SK-N-SH treated with all-trans-retinoic acid at 6 μM for 48 hours (cell line): ENCODE data around the gene DNAL1.

Experiments
- ATAC-seq: fragments of 200-7000 bp; cut with Tn5 transposase; 3 replicates; pipeline ENCODE4 v1.9.1; 2020; ENCODE audit warnings: mild to moderate bottlenecking, moderate library complexity
- BACH2 ChIP-seq: fragments of 250-450 bp; sonication (Bioruptor Pico); IDR thresholded peaks from 2 replicates; pipeline ENCODE4 v1.9.0; 2021; ENCODE audit warnings: mild to moderate bottlenecking, borderline replicate concordance
- CSDC2 ChIP-seq: fragments of 250-450 bp; sonication (Bioruptor Pico); IDR thresholded peaks from 2 replicates; pipeline ENCODE4 v1.5.0; 2020; ENCODE audit warnings: mild to moderate bottlenecking, moderate library complexity
- ESRRG ChIP-seq: fragments of 250-450 bp; sonication (Bioruptor Pico); IDR thresholded peaks from 2 replicates; pipeline ENCODE4 v1.6.1; 2021; ENCODE audit warnings: mild to moderate bottlenecking
- GLIS3 ChIP-seq: fragments of 250-450 bp; sonication (Bioruptor Pico); IDR thresholded peaks from 2 replicates; pipeline ENCODE4 v1.5.0; 2020; ENCODE audit warnings: mild to moderate bottlenecking, moderate library complexity
- OSR1 ChIP-seq: fragments of 250-450 bp; sonication (Bioruptor Pico); IDR thresholded peaks from 2 replicates; pipeline ENCODE4 v1.8.0; 2022; ENCODE audit warnings: moderate library complexity, mild to moderate bottlenecking, inconsistent platforms
- POU6F1 ChIP-seq: fragments of 250-450 bp; sonication (Bioruptor Pico); IDR thresholded peaks from 2 replicates; pipeline ENCODE4 v1.8.0; 2021; ENCODE audit warnings: low read depth, mild to moderate bottlenecking, moderate library complexity, borderline replicate concordance
- PPARA ChIP-seq: fragments of 250-450 bp; sonication (Bioruptor Pico); IDR thresholded peaks from 2 replicates; pipeline ENCODE4 v1.5.0; 2020; ENCODE audit warnings: mild to moderate bottlenecking, borderline replicate concordance
- RARB ChIP-seq: fragments of 250-450 bp; sonication (Bioruptor Pico); IDR thresholded peaks from 2 replicates; pipeline ENCODE4 v1.8.0; 2021; ENCODE audit warnings: mild to moderate bottlenecking, moderate library complexity
- SNAI2 ChIP-seq: fragments of 250-450 bp; sonication (Bioruptor Pico); IDR thresholded peaks from 2 replicates; pipeline ENCODE4 v1.5.0; 2020; ENCODE audit warnings: mild to moderate bottlenecking, moderate library complexity
- TCF4 ChIP-seq: fragments of 250-450 bp; sonication (Bioruptor Pico); IDR thresholded peaks from 2 replicates; pipeline ENCODE4 v1.8.0; 2021; ENCODE audit warnings: mild to moderate bottlenecking, moderate library complexity, borderline replicate concordance
- TOX ChIP-seq: fragments of 250-450 bp; sonication (Bioruptor Pico); IDR thresholded peaks from 2 replicates; pipeline ENCODE4 v1.8.0; 2021; ENCODE audit warnings: mild to moderate bottlenecking, moderate library complexity, borderline replicate concordance
- TSHZ2 ChIP-seq: fragments of 250-450 bp; sonication (Bioruptor Pico); IDR thresholded peaks from 2 replicates; pipeline ENCODE4 v1.5.0; 2020; ENCODE audit warnings: mild to moderate bottlenecking, moderate library complexity
- ZC3H10 ChIP-seq: fragments of 250-450 bp; sonication (Bioruptor Pico); IDR thresholded peaks from 2 replicates; pipeline ENCODE4 v1.5.1; 2021; ENCODE audit warnings: mild to moderate bottlenecking, moderate library complexity
- ZFP3 ChIP-seq: fragments of 250-450 bp; sonication (Bioruptor Pico); IDR thresholded peaks from 2 replicates; pipeline ENCODE4 v1.5.0; 2020; ENCODE audit warnings: mild to moderate bottlenecking, moderate library complexity
- ZFP30 ChIP-seq: fragments of 450-650 bp; formaldehyde crosslinking; IDR thresholded peaks from 2 replicates; pipeline ENCODE4 v1.5.0; 2022; ENCODE audit warnings: mild to moderate bottlenecking, moderate library complexity
- ZNF565 ChIP-seq: fragments of 450-650 bp; formaldehyde crosslinking; conservative IDR thresholded peaks from 2 replicates; pipeline ENCODE4 v1.5.0; 2020; ENCODE audit warnings: low read depth, mild to moderate bottlenecking, moderate library complexity
- ZNF70 ChIP-seq: fragments of 450-650 bp; formaldehyde crosslinking; IDR thresholded peaks from 2 replicates; pipeline ENCODE4 v1.5.0; 2020; ENCODE audit warnings: mild to moderate bottlenecking, moderate library complexity
- ZNF8 ChIP-seq: fragments of 450-650 bp; formaldehyde crosslinking; IDR thresholded peaks from 2 replicates; pipeline ENCODE4 v1.5.0; 2020; ENCODE audit warnings: mild to moderate bottlenecking, moderate library complexity
- TF ChIP-seq, protein P1 (sequence below): fragments of 250-450 bp; sonication (Bioruptor Pico); IDR thresholded peaks from 2 replicates; pipeline ENCODE4 v1.8.0; 2020; ENCODE audit warnings: mild to moderate bottlenecking, moderate library complexity, borderline replicate concordance
- TF ChIP-seq, protein P2 (sequence below): fragments of 250-450 bp; sonication (Bioruptor Pico); IDR thresholded peaks from 2 replicates; pipeline ENCODE4 v1.5.1; 2021; ENCODE audit warnings: mild to moderate bottlenecking, moderate library complexity
- TF ChIP-seq, protein P3 (sequence below): fragments of 250-450 bp; sonication (Bioruptor Pico); IDR thresholded peaks from 2 replicates; pipeline ENCODE4 v1.5.1; 2020; ENCODE audit warnings: low read depth, mild to moderate bottlenecking, moderate library complexity

The DNAL1 gene

GRCh38 chr14:73739174-73739898, 94.5 kb downstream of the DNAL1 start:
- no peak for ATAC-seq
- TF ChIP-seq, protein P1, sequence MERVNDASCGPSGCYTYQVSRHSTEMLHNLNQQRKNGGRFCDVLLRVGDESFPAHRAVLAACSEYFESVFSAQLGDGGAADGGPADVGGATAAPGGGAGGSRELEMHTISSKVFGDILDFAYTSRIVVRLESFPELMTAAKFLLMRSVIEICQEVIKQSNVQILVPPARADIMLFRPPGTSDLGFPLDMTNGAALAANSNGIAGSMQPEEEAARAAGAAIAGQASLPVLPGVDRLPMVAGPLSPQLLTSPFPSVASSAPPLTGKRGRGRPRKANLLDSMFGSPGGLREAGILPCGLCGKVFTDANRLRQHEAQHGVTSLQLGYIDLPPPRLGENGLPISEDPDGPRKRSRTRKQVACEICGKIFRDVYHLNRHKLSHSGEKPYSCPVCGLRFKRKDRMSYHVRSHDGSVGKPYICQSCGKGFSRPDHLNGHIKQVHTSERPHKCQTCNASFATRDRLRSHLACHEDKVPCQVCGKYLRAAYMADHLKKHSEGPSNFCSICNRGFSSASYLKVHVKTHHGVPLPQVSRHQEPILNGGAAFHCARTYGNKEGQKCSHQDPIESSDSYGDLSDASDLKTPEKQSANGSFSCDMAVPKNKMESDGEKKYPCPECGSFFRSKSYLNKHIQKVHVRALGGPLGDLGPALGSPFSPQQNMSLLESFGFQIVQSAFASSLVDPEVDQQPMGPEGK (CRISPR knock-in tag), result no peak
- no peak for TF ChIP-seq ZNF565 (CRISPR knock-in tag)
- no peak for TF ChIP-seq TOX (CRISPR knock-in tag)
- TF ChIP-seq ZC3H10 (CRISPR knock-in tag), result no peak
- no peak for TF ChIP-seq ZFP30 (CRISPR knock-in tag)
- no peak for TF ChIP-seq PPARA
- TF ChIP-seq SNAI2 (CRISPR knock-in tag), result no peak
- no peak for TF ChIP-seq OSR1 (CRISPR knock-in tag)
- no peak for TF ChIP-seq RARB (CRISPR knock-in tag)
- no peak for TF ChIP-seq BACH2
- TF ChIP-seq, protein P2, sequence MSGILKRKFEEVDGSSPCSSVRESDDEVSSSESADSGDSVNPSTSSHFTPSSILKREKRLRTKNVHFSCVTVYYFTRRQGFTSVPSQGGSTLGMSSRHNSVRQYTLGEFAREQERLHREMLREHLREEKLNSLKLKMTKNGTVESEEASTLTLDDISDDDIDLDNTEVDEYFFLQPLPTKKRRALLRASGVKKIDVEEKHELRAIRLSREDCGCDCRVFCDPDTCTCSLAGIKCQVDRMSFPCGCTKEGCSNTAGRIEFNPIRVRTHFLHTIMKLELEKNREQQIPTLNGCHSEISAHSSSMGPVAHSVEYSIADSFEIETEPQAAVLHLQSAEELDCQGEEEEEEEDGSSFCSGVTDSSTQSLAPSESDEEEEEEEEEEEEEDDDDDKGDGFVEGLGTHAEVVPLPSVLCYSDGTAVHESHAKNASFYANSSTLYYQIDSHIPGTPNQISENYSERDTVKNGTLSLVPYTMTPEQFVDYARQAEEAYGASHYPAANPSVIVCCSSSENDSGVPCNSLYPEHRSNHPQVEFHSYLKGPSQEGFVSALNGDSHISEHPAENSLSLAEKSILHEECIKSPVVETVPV (CRISPR knock-in tag), result no peak
- TF ChIP-seq CSDC2 (CRISPR knock-in tag), result no peak
- TF ChIP-seq, all 23 proteins: peak for 0

DNA sequence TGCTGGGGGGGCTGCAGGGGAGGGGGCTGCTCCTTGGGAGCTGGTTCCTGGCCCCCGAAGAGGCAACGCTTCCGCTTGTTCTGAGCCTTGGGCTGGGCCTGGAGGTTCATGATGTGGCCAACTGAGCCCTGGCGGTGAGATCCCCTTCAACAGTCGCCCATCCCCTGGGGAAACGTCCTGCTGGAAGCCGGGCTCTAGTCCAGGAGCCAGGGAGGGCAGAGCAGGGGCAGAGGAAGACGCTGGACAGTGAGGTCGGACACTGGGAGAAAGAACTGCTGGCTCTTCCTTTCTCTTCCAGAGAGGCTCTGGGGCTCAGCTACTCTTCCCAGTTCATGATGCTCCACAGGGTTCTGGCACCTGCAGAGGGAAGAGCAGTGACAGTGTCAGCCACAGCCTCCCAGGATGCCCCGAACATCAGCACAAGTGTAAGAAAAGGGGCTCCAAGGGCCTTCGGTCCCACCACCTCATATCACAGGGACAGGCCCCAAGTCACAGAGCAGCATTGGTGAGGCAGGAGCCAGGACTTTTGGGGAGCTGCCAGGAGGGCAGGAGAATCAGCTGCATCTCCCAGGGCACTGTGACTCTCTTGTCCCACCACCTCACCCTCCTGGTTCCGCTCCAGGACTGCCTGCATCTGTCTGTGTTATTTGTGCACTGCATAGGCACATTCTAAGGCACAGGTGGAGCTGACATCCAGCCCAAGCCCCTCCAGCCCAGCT, 95.3 kb downstream of the DNAL1 start:
- no peak for ATAC-seq
- no peak for TF ChIP-seq SNAI2 (CRISPR knock-in tag)
- no peak for TF ChIP-seq PPARA
- no peak for TF ChIP-seq ZNF565 (CRISPR knock-in tag)
- TF ChIP-seq OSR1 (CRISPR knock-in tag), result no peak
- TF ChIP-seq ZC3H10 (CRISPR knock-in tag), result no peak
- TF ChIP-seq GLIS3 (CRISPR knock-in tag), result no peak
- no peak for TF ChIP-seq CSDC2 (CRISPR knock-in tag)
- TF ChIP-seq TCF4 (CRISPR knock-in tag), result no peak
- no peak for TF ChIP-seq BACH2
- TF ChIP-seq, protein P1 (CRISPR knock-in tag), result no peak
- no peak for TF ChIP-seq TSHZ2
- TF ChIP-seq ESRRG, result no peak
- TF ChIP-seq ZNF8 (CRISPR knock-in tag), result no peak
- TF ChIP-seq ZFP3, result no peak
- TF ChIP-seq, protein P2 (CRISPR knock-in tag), result no peak
- no peak for TF ChIP-seq ZNF70
- no peak for TF ChIP-seq ZFP30 (CRISPR knock-in tag)
- TF ChIP-seq POU6F1, result no peak
- TF ChIP-seq TOX (CRISPR knock-in tag), result no peak
- TF ChIP-seq, protein P3, sequence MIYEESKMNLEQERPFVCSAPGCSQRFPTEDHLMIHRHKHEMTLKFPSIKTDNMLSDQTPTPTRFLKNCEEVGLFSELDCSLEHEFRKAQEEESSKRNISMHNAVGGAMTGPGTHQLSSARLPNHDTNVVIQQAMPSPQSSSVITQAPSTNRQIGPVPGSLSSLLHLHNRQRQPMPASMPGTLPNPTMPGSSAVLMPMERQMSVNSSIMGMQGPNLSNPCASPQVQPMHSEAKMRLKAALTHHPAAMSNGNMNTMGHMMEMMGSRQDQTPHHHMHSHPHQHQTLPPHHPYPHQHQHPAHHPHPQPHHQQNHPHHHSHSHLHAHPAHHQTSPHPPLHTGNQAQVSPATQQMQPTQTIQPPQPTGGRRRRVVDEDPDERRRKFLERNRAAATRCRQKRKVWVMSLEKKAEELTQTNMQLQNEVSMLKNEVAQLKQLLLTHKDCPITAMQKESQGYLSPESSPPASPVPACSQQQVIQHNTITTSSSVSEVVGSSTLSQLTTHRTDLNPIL (CRISPR knock-in tag), result no peak
